CD4-positive, alpha-beta T cell treated with Interleukin-4 for 4 hours (primary cell): ENCODE measurements around the gene TLR8.
"Not testable (repeated sequence)": the region's sequence is repeated elsewhere in the genome, so short reads cannot be mapped to it uniquely, and the experiment has no call there.

Experiments used
- DNase-seq: peaks from one replicate; pipeline ENCODE4 v3.0.0-alpha.2; 2020

Gene TLR8

GRCh38 chrX:12899506-12899905, 6.9 kb upstream of the TLR8 start:
- DNase-seq: no peak

- DNase-seq: peak; percentile 52
These were observed 4.9 kb upstream of the TLR8 start for GRCh38 chrX:12901486-12901885.

GRCh38 chrX:12903646-12904045, 2.8 kb upstream of the TLR8 start:
- no peak for DNase-seq

GRCh38 chrX:12910423-12911121, 4.2 kb downstream of the TLR8 start:
- DNase-seq: no peak

GRCh38 chrX:12911122-12911470, 4.7 kb downstream of the TLR8 start:
- no peak for DNase-seq

GRCh38 chrX:12912791-12913482, 6.5 kb downstream of the TLR8 start:
- DNase-seq: no peak

GRCh38 chrX:12917753-12918152, 11.3 kb downstream of the TLR8 start:
- no peak for DNase-seq

GRCh38 chrX:12919051-12919450, 12.6 kb downstream of the TLR8 start:
- peak; percentile 3 for DNase-seq

- DNase-seq: no peak
These were observed 13.2 kb downstream of the TLR8 start for GRCh38 chrX:12919620-12920019.

- DNase-seq: no peak
These were observed 14.6 kb downstream of the TLR8 start for GRCh38 chrX:12920990-12921389.

- DNase-seq: no peak
These were observed 15.6 kb downstream of the TLR8 start for GRCh38 chrX:12921886-12922598.

- DNase-seq: no peak
These were observed 16.1 kb downstream of the TLR8 start for GRCh38 chrX:12922599-12922919.

GRCh38 chrX:12929701-12930100, 23.3 kb downstream of the TLR8 start:
- no peak for DNase-seq

- DNase-seq: no peak
These were observed 23.7 kb downstream of the TLR8 start for GRCh38 chrX:12930150-12930549.

- DNase-seq: no peak
These were observed 25.8 kb downstream of the TLR8 start for GRCh38 chrX:12932244-12932643.

GRCh38 chrX:12934850-12935249, 28.4 kb downstream of the TLR8 start:
- no peak for DNase-seq

GRCh38 chrX:12936947-12937346, 30.5 kb downstream of the TLR8 start:
- no peak for DNase-seq

- not testable (repeated sequence) for DNase-seq
These were observed 34.1 kb downstream of the TLR8 start for GRCh38 chrX:12940471-12940870.

- not testable (repeated sequence) for DNase-seq
These were observed 37.2 kb downstream of the TLR8 start for GRCh38 chrX:12943592-12943991.

GRCh38 chrX:12944452-12944851, 38.0 kb downstream of the TLR8 start:
- DNase-seq: not testable (repeated sequence)

- no peak for DNase-seq
These were observed 39.1 kb downstream of the TLR8 start for GRCh38 chrX:12945494-12945893.

- DNase-seq: no peak
These were observed 40.0 kb downstream of the TLR8 start for GRCh38 chrX:12946406-12946805.

- DNase-seq: peak; percentile 78
These were observed 40.6 kb downstream of the TLR8 start for GRCh38 chrX:12946838-12947544.
